GM21737 (cell line): ENCODE results near the gene SEC16A.

Source experiments
- ATAC-seq: cut with Tn5 transposase; IDR thresholded peaks from one replicate; pipeline ENCODE4 v1.9.1; 2021; ENCODE audit warnings: mild to moderate bottlenecking, moderate library complexity; ENCODE audit not compliant: unreplicated experiment

The SEC16A gene

DNA sequence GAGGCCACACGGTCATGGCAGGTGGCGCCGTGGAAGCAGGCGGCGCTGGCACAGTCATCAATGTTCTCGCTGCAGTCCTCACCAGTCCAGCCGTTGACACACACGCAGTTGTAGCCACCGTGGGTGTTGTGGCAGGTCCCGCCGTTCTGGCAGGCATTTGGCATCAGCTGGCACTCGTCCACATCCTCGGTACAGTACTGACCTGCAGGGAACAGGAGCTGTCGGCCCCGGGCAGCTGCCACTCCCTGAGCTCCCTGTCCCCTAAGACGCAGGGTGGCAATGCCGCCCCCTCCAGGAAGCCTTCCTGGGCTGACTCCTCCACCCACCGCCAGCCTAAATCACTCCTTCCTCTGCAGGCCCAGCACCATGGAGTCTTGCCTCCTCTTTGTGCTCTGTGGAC is 35.8 kb upstream of the SEC16A start:
- no peak for ATAC-seq

DNA sequence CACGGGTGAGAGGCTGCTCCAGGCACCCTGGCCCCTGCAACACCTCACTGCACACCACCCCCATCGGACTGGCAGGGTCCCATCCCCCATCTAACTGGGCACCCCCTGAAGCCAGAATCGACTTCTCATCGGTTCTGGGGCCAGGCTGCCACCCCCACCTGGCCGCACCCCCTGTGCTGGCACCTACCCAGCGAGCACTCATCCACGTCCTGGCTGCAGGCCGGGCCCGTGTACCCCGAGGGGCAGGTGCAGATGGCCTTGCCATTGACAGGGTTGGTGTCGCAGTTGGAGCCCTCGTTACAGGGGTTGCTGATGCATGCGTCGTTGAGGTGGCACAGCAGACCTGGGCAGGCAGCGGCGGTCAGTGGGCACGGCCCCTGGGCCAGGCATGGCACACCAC is 35.1 kb upstream of the SEC16A start:
- no peak for ATAC-seq

DNA sequence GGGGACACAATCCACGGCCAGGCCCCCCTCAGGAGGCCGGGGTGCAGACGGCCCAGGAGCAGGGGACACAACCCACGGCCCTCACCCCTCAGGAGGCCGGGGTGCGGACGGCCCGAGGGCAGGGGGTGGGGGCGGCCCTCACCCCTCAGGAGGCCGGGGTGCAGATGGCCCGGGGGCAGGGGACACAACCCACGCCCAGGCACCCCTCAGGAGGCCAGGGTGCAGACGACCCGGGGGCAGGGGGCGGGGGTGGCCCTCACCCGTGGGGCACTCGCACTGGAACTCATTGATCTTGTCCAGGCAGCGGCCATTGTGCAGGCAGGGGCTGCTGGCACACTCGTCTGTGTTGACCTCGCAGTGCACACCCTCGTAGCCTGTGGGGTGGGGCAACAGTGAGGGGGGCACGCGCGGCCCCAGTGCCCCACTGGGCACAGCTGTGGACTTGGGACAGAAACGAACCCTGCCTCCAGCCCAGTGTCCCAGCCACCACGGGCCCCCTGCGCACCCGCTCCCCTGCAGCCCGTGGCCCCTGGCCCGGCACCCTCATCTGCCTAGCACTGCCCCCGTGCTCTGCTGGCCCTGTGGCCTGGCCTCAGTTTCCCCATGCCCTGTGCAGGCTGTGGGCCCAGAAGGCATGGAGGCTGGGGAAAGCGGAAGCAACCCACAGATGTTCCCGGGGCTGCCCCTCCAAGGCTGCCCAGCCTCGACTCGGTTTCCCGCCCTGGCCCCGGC is 34.3 kb upstream of the SEC16A start:
- ATAC-seq, result no peak

DNA sequence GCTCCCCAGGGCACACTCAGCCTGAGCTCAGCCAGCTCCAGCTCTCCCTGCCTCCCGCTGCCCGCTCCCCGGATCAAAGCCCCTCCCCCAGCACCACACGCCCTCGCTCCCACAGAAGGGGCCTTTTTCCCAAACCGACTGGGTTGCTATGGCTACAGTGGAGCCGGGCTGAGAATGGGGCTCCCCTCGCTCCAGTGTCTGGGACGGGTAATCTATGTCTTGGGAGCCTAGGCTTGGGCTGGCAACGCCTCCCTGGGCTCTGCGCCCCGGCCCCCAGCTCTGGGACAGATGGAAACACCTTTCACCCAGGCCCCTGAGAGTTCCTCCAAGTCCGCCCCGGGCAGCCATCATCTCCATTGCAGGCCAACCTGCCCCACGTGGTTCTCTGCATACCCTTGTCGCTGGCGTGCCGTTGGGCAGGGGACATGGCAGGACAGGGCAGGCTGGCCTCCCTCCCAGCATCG is 33.4 kb upstream of the SEC16A start:
- no peak for ATAC-seq

DNA sequence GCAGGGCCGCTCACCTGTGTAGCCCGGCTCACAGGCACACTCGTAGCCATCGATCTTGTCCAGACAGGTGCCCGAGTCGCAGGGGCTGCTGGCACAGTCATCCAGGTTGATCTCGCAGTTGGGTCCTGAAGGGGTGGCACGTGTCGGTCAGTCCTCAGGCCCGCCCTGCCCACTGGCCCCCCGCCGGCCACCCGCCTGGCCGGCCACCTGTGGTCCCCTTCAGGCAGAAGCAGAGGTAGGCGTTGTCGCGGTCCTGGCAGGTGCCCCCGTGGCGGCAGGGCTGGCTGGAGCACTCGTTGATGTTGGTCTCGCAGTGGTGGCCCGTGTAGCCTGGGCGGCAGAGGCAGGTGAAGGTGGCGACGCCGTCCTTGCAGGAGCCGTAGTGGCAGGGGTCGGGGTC is 32.4 kb upstream of the SEC16A start:
- no peak for ATAC-seq

DNA sequence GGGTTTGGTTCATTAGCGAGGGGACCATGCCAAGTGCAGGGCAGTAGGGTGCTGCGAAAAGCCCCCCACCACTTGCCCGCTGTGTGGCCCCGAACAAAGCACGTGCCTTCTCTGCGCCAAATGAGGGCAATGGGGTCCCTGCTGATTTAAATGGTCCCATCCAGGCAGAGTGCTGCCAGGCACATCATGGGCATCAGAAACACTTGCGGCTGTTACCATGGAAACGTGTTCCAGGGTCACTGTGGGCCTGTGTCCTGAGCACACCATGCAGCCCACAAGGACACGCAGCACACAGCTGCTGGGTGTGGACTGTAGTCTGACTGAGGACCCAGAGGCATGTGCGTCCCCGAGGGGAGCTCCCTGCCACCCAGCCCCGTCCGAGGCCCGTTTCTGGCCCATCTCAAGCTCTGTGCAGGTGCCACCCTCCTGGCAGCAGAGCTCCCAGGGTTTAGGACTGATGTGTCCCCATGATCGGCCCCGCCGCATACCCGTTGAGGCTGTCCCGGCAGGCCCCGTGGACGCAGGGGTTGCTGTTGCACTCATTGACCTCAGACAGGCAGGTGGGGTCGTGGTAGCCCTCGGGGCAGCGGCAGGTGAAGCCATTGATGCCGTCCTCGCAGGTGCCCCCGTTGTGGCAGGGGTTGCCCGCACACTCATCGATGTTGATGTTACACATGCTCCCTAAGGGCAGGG is 31.3 kb upstream of the SEC16A start:
- ATAC-seq, result no peak

DNA sequence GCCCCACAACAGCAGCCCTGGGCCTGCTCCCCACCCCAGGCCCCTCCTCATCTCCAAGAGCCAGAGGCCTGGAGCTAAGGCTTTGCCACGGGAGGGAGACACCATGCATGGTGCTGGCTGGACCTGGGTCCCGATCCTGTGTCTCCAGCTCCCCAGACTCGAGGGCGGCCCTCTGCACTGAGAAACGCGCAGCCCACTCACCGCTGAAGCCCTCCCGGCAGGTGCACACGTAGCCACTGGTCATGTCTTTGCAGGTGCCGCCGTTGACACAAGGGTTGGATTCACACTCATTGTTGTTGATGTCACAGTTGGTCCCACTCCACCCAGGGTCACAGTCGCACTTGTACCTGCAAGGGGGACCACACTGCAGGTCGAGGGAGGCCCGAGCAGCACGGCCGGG is 30.4 kb upstream of the SEC16A start:
- no peak for ATAC-seq

DNA sequence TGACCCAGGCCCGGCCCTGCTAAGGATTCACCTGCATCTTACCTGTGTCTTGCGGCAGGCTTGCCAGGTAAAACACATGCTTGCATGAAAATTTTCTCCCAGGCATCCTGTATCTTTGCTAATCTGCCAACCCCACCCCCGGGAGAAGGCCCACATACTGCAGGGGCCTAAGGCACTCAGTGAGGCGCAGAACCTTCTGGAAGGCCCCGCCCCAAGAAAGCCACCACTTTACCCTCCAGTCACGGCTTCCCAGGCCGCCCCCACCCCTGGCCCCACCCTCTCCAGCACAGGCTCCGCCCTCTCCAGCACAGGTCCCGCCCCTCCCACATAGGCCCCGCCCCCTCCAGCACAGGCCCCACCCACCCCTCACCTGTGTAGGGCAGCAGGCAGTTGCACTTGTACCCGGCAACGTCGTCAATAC is 29.8 kb upstream of the SEC16A start:
- ATAC-seq, result no peak

DNA sequence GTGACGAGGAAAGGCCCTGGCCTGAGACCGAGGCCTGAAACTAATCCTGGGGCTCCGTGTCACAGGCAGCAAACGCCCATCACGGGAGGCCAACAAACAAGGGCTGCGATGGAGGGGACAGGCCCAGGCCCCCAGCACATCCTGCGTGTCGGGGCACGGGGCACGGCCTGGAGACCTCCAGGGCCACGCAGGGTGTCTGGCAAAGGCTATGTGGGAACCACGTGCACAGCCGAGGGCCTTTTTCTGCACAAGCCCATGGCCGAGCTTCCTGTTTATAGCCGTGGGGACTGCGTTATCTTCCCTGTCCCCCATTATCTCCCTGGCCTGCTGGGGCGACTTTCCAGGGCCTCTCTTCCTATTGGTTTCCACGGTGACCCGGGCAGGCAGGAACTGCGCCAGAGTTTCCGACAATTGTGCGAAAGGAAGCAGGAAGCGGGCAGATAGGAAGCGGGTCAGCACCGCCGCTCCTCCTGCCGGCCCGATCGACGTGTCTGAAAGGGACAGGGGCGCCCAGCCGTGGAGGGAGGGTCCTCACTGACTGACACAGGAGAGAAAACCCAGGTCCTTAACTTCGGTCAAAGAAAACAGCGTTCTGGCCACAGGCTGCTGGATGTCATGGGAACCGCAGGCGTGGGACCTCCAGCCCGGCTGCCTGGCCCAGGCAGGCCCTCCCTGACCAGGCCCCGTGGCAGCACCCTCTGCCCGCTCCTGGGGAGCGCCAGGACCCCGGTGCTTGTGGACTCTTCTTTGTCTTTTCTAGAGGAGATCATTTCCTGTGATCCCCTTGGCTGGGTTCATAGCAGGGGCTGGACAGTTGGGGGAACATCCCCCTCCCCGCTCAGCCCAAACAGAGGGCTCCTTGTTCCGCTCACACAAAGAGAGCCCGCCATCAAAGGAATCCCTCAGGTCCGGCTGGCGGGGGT is 29.1 kb upstream of the SEC16A start:
- ATAC-seq, result no peak

DNA sequence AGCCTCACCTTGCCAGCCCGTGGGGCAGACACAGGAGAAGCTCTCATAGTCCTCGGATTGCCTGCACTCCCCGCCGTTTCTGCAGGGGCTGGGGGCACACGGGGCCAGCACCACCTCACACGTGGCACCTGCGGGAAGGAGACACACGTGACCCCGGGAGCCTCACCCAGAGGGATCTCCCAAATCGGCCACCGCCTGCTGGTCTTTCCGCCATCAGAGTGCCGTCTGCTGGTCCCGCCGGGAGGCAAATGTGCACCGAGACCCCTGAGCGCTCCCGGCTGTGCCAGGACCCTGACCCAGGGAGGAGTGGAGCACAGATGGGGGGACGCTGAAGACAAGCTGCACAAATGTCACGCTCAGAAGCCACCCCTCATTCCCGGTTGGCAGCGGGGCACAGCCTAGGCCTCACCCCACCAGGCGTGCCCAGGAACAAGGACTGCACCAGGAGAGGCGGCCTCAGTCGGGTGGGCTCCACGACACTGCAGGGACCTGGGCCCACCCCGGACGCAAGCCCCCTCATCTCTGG is 28.4 kb upstream of the SEC16A start:
- no peak for ATAC-seq

DNA sequence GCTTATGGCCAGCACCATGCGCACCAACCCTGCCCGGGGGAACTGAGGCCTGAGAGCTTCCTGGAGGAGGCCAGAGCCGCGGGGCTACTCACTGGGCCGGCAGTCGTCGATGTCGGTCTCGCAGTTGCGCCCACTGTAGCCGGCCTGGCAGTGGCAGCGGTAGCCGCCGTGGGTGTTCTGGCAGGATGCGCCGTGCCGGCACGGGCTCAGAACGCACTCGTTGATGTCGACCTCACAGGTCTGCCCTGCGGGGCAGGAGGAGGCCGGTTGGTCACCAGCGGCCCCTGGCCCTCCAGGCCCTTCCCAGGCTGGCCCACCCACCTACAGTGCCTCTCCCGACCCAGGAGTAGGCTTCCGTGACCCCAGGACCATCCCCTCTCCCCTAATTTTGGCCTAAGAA is 27.7 kb upstream of the SEC16A start:
- no peak for ATAC-seq

DNA sequence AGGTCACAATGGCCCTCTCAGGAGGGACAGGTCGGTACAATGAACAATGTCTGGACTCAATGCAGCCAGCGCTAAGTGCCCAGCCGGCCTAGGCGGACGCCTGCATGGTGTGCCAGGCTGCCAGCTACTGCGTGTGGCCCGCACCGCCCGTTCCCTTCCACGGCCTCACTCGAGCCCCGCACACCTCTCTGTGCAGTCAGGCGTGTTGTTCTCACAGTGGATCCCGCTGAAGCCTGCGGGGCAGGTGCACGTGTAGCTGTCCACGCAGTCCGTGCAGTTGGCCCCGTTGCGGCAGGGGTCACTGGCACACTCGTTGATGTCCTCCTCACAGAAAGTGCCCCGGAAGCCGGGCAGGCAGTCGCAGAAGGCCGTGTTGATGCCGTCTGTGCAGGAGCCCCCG is 26.7 kb upstream of the SEC16A start:
- no peak for ATAC-seq

DNA sequence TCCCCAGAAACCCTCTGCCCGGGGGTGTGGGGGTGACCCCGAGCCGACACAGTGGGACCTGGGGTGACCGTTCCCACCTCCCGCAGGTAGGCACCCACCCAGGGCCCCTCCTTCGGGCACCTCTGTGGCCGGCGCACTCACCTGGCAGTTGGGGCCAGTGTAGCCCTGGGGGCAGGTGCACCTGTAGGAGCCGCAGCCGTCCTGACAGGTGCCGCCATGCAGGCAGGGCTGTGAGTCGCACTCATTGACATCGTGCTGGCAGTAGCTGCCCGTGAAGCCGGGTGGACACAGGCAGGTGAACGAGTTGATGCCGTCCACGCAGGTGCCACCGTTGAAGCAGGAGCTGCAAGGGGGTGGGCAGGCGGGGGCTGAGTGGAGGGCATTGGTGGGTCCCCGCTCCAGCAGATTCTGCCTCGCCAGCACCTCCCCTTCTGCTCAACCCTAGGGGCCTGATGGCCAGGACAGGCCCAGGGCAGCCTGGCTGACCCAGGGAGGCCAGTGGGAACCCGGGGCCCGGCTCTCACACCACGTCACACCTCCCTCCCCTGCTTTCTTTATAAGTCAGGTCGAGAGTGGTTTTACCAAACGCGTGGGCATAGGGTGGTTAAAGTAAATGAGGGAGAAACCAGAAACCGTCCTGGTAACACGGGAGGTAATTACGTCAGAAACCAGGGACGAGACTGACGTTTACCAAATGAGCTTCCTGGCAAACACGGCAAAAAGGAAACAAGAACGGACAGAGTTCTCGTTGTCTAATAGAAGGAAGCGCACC is 26.1 kb upstream of the SEC16A start:
- ATAC-seq, result no peak

DNA sequence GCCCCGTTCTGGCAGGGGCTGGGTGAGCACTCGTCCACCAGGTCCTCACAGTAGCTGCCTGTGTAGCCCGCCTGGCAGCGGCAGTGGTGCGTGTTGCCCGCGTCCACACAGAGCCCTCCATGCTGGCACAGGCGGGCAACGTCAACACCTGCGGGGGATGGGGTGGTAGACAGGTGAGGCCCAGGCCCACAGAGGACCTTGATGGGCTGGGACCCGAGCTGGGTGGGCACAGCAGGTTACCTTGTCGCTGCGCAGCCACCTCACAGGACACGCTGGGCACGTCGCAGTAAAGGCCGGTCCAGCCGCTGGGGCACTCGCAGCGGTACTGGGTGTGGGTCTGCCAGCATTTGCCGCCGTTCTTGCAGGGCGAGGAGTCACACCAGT is 25.1 kb upstream of the SEC16A start:
- ATAC-seq, result no peak

DNA sequence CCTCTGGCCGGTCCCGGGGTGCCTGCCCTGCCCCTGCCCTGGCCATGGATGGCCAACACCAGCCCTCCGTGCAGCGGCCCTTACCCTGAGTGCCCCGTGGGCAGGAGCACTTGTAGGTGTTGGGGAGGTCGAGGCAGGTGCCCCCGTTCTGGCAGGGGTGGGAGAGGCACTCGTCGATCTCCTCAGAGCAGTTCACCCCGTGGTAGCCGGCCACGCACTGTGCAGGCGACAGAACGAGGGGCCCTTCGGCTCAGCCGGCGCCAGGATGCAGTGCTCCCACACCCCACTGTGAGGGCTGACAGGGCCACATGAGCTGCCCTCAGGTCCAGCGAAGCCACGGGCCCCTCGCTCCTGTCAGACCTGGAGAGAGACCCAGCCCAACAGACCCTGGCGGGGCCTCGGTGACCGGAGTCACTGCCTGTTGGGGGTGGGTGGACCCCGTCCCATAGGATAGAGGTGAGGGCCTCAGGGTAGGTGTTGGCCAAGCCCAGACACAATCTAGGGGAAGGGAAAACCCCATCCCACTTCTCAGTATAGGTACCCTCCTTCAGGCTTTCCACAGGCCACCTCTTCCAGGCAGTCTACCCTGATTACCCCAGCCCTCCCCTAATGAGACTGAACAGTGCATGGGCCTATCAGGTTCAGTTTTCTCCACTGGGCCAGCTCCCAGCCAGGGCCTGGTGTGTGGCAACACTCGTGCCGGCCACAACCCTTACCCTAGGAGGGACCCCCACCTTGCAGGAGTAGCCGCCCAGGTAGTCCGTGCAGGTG is 24.6 kb upstream of the SEC16A start:
- no peak for ATAC-seq

DNA sequence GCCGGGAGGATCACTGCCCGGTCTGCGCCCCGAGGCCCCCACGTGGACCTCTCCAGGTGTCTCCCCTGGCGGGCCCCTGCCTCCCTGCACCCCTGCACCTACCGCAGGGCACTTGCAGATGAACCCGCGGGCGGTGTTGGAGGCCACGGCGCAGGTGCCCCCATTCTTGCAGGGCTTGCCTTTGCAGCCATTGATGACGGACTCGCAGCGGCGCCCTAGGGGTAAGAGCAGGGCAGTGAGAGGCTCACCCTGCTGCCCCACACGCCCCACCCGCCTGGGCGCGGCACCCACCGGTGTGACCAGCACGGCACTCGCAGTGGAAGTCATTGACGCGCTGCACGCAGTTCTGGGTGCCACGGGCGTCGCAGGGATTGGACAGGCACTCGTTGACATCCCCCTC is 23.6 kb upstream of the SEC16A start:
- ATAC-seq, result no peak

DNA sequence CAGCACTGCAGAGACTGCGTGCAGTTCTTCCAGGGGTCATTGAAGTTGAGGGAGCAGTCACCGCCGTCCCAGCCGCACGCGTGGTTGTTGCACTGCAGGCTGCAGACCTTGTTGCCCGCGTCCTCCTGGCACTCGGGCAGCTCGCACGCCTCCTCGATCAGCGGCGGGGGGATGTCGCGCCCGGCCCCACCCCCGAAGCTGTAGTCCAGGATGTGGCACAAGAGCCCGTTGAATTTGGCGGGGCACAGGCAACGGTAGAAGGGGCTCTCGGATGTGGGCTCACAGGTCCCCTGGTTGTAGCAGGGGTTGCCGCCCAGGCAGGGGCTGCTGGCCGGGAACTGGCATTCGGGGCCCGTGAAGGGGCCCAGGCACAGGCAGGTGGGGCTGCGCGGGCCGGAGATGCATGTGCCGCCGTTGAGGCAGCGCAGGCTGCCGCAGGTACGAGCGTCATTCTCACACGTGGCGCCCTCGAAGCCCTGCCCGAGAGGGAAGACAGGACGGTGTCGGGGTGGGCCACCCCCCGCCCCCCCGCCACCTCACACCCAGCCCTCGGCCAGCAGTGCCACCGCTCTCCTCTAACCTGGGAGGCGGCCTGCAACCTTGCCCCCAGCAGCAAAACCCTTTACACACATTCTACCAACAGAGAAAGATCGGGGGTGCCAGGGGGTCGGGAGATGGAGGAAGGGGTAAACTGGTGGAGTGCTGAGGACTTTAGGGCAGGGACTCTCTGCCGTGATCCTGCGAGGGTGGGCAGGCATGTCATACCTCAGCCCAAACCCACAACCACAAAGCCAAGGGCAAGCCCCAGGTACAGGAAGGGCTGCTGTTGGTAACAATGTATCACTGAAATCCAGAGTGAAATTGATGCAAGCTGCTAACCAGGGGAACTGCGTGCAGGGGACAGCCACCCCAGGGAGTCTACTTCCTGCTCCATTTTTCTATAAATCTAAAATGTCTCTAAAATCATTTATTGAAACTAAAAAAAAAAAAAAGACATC is 22.9 kb upstream of the SEC16A start:
- ATAC-seq, result no peak

DNA sequence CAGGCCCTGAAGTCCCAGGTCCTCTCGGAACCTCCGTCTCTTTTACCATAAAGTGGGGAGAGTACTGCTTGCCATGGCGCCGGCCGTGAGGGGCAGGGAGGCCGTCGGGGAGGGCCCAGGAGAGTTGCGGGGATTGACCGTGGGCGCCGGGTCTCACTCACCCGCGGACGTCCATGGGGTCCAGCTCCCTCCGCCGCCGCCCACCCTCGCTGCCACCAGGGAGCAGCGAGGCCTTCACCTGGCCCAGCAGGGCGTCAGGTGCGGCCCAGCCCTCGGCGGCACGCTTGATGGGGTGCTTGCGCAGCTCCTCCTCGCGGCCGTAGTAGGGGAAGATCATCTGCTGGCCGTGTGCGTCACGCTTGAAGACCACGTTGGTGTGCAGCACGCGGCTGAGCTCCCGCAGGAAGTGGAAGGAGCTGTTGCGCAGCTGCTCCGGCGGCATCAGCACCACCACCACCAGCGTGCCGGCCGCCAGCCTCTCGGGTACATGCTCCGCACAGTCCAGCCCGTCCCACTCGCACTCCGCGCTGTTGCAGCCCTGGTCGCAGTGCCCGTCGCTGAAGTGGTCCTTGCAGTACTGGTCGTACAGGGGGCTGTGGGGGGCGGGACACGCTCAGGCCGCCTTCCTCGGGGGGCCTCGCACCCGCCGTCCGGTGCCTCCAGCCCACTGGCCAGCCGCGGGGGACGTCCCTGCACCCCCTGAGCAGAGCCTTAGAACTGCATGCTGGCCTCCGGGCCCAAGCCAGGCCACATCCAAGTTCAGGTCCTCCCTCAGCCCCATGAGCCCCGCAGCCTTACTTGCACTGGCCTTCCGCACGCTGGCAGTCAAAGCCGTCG is 21.9 kb upstream of the SEC16A start:
- no peak for ATAC-seq
